Stromal cell of bone marrow (primary cell): Measurements from ENCODE around the gene MEGF11.

Experiments used
- DNase-seq: peaks from one replicate; pipeline ENCODE4 v3.0.0-alpha.2; 2012; ENCODE audit warnings: low read depth

Gene MEGF11

DNA sequence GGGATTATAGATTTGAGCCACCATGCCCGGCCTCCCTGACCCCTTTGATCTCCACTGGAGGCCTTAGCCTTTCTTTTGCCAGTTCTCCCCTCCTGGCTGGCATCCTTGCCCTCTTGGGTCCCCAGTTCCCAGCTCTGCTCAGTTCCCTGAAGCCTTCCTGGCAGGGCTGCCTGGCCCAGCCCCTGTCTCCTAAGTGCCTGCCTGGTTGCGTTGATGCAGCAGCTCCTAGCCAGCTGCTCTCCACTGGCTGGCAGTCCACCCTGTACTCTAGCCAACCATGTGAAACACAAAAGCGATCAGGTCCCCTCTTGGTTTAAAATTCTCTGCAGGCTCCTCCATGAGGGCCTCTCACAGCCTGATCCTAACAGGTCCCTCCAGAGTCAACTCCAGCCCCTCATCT lies 199.6 kb downstream of the MEGF11 start:
- DNase-seq = no peak

DNA sequence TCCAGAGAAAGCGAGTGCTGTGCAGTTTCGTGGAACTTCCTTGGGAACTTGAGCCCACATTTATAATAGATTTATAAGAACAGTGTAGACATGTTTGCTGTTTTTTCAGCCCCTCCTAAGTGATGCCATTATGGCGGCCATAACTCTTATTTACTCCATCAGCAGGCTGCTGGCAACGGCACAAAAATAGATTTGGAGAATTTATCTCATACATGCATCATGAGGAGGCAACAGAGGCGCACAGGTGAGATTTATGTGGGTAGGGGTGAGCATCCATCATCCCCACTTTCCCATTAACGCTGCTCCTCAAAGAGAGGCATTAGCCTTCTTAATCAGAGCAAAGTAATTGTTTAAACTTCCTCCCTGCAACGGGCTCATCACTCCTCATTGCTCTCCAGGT lies 201.7 kb downstream of the MEGF11 start:
- no peak for DNase-seq

DNA sequence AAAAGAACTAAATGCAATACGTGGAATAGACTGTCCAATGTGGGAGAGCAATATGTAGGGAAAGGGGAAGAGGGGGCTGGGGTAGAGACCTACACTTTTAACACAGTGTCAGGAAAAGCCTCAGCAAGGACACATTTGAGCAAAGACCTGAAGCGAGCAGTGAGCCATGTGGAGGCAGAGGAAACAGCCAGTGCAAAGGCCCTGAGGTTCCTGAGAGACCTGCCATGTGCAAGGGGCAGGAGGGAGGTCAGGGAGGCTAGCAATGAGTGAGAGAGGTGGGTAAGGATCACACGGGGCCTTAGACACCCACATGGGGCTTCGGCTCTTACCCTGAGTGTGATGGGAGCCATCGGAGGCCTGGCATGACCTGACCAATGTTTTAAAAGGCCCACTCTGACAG lies 203.3 kb downstream of the MEGF11 start:
- DNase-seq = no peak

DNA sequence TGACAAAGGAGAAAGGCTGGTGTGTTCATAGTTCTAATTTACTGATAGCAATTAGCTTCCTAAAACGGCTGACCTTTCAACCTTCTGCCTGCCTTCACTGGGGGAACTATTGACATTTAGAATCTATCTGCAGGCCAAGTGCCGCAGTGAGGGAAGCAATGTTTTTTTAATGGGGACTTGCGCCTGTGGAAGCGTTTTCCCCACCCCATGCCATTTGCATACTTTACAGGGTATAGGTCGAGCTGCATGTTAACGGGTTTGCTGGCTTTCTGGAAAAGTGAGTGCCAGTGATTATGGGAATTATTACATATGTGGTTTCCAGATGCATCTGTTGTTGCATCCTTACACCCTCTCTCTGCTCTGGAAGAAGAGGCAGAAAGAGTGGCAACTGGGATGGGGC lies 204.2 kb downstream of the MEGF11 start:
- no peak for DNase-seq

DNA sequence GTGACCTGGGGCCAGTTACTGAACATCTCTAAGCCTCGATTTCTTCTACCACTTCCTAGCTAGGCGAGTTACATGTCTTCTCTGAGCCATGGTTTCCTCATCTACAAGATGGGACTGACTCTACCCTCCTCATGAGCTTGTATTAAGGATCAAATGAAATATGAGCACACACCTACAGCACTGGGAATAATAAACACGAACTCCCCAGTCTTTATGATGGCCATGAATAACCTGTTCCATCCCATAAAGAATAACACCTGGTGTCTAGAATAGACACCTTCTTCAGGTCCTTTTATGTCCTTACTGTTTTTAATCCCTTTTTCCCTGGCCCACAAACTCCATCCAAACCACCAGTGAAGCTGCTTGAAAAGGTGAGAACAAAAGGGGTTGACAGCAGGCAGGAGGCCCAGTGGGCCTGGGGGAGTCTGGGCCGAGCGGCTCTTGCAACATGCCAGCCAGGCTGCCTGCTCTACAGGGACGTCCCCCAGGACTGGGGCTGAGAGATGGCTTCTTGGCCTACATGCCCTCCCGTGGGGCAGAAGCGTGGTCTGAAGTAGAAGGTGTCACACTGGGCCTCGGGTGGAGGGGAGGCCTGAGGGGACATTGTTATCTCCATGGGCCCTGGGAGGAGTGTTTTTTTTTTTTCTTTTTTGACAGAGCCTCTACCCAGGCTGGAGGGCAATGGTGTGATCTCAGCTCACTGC lies 206.1 kb downstream of the MEGF11 start:
- DNase-seq = no peak

DNA sequence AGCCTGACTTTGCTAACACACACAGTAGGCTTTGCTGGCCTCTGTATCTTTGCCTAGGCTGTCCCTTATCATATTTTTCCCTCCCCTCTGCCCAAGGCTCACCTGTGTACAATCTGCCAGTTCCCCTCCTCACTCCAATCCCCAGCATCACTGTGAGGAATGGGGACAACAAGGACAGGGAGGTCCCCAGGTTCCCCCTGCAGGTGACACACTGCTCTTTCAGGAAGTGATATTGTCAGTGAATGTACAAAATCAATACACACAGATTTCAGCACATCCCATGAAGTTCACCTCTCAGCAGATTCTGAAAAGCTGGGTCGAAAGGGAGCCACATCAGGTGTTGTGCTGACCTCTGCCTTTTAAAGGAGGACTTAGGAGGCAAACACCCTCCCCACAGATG lies 206.8 kb downstream of the MEGF11 start:
- no peak for DNase-seq

DNA sequence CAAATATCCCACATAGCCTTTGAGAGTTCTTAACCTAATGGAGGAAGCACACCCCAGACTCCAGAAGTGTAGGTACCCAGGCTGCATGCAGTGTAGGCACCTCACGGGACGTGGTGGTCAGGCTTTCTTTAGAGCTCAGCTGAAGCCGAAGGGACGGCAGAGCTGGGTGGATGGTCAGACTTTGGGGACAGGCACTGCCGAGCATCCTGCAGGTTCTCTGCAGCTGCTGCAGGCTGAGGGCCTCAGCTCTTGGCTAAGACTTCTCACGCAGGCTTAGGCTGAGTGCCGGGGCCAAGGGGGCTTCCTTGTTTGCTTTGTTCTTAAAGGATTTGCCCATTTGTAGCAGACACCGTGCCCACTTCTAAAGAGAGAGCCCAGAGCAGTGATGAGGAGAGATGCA lies 207.2 kb downstream of the MEGF11 start:
- no peak for DNase-seq

DNA sequence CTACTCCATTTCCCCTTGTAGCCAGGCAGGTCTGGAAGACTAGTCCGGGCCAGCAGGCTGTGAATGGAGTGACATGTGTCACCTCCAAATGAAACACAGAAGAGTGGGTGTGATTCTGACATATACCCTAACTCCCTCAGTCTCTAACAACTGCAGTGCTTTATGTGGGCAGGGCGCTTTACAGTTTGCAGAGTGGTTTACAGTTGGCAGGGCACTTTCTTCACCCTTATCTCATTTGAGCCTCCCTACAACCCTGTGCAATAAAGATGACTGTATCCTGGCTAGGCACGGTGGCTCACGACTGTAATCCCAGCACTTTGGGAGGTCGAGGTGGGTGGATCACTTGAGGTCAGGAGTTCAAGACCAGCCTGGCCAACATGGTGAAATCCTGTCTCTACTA lies 208.0 kb downstream of the MEGF11 start:
- no peak for DNase-seq

DNA sequence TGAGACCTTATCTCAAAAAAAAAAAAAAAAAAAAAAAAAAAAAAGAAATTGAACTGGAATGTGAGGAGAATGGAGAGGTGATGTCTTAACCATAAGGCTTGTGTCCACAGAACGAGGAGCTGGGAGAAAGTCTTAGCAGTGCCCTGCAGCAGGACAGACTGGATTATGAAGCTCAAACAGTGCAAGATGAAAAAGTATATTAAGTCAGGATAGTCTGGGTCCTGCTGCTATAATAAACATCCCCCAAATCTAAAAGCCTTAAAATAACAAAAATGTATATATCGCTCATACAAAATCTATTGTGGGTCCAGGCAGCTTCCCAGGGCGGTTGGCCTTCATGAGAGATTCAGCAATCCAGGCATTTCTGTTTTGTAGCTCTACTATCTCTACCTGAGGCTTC lies 208.7 kb downstream of the MEGF11 start:
- DNase-seq = no peak

DNA sequence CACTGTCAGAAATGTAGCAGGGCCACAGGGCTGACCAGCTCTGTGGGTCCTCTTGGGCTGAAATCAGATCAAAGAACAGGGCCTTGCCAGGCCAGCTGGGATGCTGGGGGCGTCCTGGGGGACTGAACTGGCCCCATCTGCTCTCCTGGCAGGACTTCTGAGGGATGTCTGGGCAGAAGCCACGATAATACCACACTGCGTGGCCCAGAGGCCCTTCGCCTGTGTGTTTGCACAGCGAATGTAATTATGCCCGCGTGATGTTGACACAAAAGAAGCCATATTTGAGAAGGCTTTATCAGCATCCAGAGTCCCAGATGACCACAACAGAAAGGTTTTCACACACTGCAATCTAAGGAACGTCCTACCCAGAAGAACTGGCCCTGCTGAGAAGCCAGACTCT lies 210.3 kb downstream of the MEGF11 start:
- no peak for DNase-seq

DNA sequence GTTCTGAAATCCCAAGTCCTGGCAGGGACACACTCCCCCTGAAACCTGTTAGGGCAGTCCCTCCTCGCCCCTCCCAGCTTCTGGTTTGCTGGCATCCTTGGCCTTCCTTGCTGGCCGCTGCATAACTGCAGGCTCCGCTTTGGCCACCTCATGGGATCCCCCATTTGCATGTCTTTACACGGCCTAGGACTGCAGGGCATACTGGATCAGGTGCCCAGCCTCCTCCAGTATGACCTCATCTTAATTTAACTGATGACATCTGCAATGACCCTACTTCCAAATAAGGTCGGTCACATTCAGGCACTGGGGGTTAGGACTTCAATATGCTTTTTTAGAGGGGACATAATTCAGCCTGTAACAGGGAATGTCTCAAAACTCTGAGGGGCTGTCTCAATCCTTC lies 210.9 kb downstream of the MEGF11 start:
- DNase-seq = no peak

DNA sequence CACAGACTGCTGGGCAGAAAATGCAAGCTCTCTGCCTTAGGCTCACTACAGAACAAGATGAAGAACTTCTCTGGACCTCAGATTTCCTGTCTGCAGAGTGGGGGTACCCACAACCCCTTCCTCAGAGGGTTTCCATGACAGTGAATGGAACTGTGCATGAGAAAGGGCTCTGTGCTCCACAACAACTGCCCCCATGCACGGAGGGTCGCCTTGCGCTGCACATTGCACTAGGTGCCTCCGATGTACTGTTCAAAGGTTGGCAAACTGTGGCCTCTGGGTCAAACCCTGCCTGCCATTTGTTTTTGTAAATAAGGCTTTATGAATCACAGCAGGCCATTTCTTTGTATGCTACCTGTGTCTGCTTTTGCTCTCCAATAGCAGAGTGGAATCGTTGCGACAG lies 212.3 kb downstream of the MEGF11 start:
- no peak for DNase-seq

DNA sequence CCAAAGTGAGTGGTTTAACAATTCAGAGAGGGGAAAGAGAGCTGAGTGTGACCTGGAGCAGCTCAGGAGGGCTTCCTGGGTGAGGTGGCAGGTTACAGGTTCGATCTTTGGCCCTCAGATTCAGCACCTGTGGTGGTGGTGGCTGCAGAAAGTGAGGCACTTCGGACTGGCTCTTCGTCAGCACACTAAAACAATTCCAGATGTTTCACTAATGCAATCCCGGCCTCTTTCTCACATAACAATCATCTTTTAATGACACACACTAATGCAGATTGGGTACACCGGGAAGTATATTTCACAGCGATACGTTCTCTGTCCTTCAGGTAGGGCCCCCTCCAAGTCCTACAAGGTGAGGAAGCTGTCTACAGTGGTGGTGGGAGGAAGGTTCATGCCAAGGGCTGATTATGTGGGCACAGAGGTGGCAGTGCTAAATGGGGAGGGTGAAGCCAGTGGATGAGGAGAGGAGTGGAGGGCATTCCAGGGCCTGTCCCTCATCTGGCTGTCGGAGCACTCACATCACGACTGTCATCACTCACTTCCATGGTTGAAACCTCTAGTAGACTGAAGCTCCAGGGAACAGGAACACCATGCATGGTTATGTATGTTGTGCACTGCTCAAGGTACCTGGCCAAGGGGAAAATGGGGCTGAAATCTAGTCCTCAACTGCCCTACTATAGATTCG lies 213.2 kb downstream of the MEGF11 start:
- DNase-seq = no peak

DNA sequence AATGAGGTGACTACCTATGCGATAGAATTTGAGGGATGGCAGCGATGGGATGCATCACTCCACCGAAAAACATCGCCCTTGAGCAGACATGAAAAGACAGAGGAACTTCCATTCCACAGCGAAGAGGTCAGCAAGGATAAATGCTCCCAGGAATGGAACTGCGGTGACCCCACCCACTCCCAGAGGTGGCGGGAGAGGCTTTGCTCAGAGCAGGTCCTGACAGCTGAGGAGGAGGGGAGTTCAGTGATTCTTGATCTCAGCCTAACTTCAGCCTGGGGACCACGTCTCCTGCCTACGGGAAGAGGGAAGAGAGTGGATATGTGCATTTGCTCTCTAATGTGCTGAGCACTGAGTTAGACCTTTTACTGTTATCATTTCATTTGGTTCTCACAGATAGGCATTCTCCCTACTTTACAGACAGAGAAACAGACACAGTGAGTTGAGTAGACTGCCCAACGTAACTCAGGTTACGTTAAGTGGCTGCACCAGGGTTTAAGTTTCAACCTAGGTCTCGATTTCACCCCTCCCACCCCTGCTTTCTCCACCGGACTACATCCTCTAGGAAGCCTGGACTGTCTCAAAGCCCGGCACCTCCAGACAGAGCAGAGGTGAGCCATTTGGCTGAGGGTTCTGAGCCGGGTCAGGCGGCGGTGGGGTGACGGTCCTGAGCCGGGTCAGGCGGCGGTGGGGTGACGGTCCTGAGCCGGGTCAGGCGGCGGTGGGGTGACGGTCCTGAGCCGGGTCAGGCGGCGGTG lies 214.3 kb downstream of the MEGF11 start:
- no peak for DNase-seq

DNA sequence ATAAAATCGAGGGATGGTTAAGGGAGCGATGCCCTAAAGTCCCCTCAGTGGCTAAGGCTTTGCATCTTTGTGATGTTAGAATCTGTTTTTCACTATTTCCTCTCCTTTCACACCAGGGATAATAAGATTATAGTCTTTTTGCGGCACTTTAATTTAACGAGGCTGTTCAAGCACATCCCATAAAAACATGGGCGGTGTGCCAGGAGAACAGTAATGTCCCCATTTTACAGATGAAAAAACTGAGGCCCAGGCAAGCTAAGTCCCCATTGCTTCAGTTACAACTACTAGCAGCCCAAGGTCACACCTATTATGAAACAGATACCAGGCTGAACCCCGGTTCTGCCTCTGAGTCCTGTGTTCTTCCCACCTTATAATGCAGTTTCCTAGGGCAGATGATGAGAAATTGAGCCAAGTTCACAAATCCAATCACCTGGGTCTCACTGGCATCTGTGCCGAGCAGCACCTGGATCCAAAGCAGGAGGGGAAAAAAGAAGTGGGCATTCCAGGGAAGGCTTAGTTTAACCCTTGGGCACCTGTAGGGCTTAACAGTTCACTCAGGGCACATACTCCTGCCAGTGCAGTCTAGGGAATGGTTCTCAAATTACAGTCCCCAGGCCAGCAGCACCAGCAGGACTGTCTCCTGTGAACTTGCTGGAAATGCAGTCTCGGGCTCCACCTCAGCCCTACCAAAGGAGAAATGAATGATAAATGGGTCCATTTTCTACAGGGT lies 215.0 kb downstream of the MEGF11 start:
- DNase-seq = no peak

DNA sequence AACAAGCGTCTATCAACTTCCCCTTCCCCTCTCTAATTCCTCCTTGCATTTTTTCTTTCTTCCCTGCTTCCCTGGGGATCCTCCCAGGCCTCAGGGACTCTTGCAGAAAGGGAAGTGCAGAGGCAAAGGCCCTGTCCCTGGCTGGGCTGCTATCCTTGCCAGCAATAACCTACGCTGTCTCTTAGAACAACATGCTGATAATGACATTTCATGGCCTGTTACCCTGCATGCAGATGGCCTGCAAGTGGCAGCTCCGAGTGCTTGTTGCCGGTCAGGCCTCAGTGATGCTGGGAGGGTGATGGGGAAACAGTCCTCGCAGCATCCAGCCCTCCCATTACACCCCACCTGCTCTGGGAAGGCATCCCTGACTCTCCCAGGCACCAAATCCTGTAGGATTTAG lies 216.7 kb downstream of the MEGF11 start:
- no peak for DNase-seq

DNA sequence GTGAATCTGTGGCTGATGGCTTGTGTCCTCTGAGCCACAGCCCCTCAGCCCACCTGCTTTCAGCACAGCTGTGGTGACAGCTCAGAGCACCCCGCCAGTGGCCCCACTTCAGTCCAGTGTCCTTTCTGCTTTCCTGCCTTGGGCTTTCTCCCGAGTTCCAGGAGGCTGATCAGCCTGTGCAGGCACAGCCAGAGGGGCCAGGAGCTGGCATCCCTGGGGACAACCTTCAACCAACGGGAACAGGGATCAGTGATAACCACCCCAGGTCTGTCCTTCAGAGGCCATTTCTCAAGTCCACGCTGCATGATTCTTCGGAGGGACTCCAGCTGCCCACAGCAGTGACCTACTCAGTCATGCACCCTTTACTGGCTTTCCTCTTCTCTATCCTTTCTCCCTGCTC lies 217.6 kb downstream of the MEGF11 start:
- no peak for DNase-seq

DNA sequence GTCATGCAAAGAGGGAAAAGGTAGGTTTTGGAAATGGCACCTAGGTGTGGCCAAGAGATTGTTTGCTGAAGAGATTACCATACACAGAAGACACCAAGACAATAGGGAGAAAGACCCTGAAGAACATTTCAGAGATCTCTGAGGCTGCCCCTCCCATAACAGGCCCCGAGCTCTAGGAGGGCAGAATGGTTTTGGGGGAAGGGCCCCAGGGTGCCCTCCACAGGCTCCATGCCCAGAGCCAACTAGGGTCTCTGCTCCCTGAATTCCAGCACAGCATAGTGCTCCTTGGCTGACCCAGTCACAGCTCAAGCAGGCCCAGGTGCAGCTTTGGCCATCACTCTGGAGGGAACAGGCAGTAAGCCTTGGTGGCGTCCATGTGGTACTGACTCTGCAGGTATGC lies 220.4 kb downstream of the MEGF11 start:
- no peak for DNase-seq

DNA sequence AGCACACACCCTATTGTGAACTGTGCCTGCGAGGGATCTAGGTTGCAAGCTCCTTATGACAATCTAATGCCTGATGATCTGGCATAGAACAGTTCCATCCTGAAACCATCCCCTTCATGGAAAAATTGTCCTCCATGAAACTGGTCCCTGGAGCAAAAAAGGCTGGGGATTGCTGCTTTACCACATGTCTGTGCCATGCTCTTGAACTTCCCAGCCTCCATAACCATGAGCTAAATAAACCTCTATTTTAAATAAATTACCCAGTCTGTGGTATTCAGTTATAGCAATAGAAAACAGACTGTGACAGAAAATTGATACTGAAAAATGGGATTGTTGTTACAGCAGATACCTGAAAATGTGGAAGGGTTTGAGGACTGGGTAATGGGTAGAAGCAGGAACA lies 221.5 kb downstream of the MEGF11 start:
- no peak for DNase-seq

DNA sequence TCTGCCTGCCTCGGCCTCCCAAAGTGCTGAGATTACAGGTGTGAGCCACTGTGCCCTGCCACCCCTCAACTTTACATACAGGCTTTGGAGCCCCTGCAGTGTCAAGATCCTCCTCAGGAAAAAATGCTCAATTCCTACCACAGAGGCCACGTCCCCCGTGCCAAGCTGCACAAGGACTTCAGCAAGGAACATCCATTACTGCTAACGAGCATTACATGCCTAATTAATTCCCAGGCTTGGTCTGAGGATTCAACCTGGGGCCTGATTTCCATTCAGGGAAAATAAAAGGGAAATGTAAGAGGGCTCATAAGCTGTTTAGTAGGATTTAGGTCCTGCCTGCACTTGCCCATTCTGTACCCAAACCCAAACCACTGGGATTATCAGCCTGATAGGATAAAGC lies 222.9 kb downstream of the MEGF11 start:
- DNase-seq = no peak

DNA sequence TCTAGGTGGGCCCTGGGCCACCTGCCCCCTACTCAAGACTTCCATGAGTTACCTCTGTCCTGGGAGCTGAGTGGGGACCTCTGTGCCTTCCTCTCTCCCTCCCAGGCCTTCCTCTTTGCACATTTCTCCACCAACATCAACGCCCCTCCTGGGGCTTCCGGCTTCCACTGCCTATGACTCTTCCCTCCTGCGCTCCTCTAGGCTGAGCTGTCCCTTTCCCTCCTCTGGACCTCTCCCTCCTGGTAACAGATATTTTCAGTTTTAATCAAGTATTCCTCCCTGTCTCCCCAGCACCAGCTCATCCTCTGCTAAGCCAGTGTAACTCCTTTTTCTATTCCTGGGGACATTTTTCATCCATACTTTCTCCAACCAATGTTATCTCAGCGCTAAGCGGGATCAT lies 223.9 kb downstream of the MEGF11 start:
- no peak for DNase-seq

DNA sequence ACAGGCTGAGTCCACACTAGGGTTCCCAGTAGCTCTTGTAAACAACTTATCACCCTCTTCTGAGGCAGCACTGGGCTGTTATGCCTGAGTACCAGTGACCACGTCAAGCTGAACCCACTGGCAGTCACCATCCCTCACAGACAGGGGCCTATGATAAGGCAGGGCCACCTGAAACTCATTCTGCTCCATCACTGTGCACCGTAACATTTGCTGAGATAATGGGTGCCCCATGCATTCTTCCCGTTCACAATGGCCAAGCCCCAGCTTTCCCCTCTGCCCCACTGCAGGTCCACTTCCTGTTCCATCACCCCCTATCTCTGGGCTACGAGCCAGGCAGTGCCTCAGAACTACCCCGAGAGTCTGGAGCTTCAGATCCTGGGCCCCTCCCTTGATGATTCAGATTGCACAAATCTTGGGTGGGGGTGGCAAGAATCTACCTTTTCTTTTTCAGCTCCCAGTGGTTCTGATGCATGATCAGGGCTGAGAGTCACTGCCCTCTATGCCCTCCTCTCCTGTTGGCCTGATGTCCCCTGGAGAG lies 226.2 kb downstream of the MEGF11 start:
- no peak for DNase-seq
